Posterior cingulate gyrus (tissue), 11 donors: ENCODE measurements around the gene SUMO4.

Experiments used
- DNase-seq, 10 donors: peaks; one replicate each; pipeline versions ENCODE4 v3.0.0 to v3.0.0-alpha.2; 2020 to 2021; ENCODE audit warnings: mixed read lengths in 3 of 10
- intact Hi-C: fragments of 100-400 bp; cut with DNase I; formaldehyde crosslinking; loops from one replicate; pipeline ENCODE4 v1.15.1; 2023

SUMO4 gene

GRCh38 chr6:149400050-149400449 is at the start of gene SUMO4:
Gene SUMO4 (plus strand): TSS chr6:149400262. CDS start chr6:149400392, 130 bp downstream.
- DNase-seq = no peak
- intact Hi-C loops = no loop called here

GRCh38 chr6:149354009-149354408 is 46.1 kb upstream of the SUMO4 start:
- intact Hi-C loops = no loop called here
- DNase-seq = no peak

DNA sequence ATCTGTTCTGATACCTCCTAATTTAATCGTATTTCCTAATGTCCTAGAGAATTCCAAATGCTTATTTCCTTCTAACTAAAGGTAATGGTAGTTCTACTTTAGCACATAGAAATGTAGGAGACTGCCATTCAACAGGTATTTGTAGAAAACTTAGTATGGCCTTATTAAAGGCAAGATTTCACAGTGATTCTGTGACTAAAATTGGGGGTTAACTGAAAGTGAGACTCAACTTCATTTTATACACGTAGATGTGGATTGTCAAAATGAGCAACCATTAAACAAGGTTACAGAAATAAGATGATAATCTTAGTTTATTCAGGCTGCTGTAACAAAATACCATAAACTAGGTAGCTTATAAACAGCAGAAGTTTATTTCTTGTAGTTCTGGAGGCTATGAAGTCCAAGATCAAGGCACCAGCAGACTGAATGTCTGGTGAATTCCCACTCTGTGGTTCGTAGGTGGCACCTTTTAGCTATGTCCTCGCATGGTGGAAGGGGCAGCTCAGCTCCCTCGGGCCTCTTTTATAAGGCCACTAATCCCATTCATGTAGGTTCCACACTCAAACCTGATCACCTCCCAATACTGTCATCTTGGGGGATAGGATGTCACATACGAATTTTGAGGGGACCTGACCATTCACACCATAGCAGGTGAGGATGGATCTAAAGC is 43.8 kb upstream of the SUMO4 start:
- intact Hi-C loops = no loop called here
- no peak for DNase-seq

- intact Hi-C loops = no loop called here
- no peak for DNase-seq
These were observed 42.1 kb upstream of the SUMO4 start for GRCh38 chr6:149357726-149358538.

- intact Hi-C loops = no loop called here
- DNase-seq = no peak
These were observed 40.6 kb upstream of the SUMO4 start for GRCh38 chr6:149359440-149359839.

GRCh38 chr6:149360536-149360935 is 39.5 kb upstream of the SUMO4 start:
- DNase-seq = no peak

DNA sequence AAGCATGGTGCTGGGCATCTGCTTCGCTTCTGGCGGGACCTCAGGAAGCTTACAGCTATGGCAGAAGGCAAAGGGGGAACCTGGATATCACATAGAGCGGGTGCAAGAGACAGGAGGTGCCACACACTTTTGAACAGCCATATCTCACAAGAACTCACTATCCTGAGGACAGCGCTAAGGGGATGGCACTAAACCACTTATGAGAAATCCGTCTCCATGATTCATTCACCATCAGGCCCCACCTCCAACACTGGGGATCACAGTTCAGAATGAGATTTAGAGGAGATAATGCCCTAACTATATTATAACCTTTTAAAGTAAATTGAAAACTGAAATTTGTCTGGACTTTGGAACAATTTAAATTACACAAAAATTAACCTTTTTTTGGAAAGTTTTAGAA is 37.8 kb upstream of the SUMO4 start:
- intact Hi-C loops = no loop called here
- no peak for DNase-seq

More at GRCh38 chr6:149360536-149360935, 39.5 kb upstream of the SUMO4 start:
- intact Hi-C loops = no loop called here

GRCh38 chr6:149363154-149363553 is 36.9 kb upstream of the SUMO4 start:
- intact Hi-C loops = no loop called here
- no peak for DNase-seq

GRCh38 chr6:149364557-149364956 is 35.5 kb upstream of the SUMO4 start:
- no peak for DNase-seq
- intact Hi-C loops = no loop called here

DNA sequence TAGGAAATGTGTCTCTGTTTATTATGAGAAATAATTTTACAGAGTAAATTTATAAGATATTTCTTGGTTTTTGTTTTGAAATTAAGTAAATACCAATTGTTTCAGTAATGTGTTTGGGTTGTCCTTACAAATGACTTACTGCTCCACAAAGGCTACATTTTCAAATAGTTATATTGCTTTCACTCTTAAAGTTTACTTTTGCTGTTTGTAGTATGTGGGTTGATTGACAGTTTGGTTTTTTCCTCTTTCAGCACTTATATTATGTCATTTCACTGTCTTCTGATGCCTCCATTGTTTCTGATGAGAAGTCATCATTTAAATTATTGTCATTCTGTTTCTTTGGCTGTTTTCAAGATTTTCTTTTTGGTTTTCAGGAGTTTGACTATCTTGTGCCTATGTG is 34.9 kb upstream of the SUMO4 start:
- no peak for DNase-seq

GRCh38 chr6:149366267-149366921 is 33.7 kb upstream of the SUMO4 start:
- DNase-seq = no peak
- intact Hi-C loops = no loop called here

More for the DNA sequence above, 34.9 kb upstream of the SUMO4 start:
- intact Hi-C loops = no loop called here

GRCh38 chr6:149368065-149368464 is 32.0 kb upstream of the SUMO4 start:
- DNase-seq = no peak

GRCh38 chr6:149371154-149371553 is 28.9 kb upstream of the SUMO4 start:
- intact Hi-C loops = no loop called here
- DNase-seq = no peak

More at GRCh38 chr6:149368065-149368464, 32.0 kb upstream of the SUMO4 start:
- intact Hi-C loops = no loop called here

DNA sequence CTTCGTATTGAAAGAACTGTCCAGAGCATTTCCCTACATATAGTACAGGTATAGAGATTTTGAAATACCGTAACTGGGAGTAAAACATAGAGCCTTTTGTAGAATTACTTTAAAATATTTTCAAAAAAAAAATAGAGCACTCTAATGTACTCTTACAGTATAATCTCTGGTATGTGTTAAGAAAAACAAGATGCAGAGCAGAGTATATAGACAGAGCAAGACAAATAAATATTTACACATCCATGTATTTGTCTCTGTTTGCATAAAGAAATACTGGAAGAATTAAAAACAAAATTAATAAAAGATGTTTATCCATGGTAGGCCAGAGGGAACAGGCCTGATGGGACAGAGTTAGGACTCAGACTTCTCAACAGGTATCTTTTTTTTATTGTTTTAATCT is 28.0 kb upstream of the SUMO4 start:
- intact Hi-C loops = no loop called here
- no peak for DNase-seq

- intact Hi-C loops = no loop called here
- DNase-seq = no peak
These were observed 26.6 kb upstream of the SUMO4 start for GRCh38 chr6:149373511-149373910.

GRCh38 chr6:149379977-149380376 is 20.1 kb upstream of the SUMO4 start:
- intact Hi-C loops = no loop called here
- no peak for DNase-seq

- no peak for DNase-seq
- intact Hi-C loops = no loop called here
These were observed 19.5 kb upstream of the SUMO4 start for GRCh38 chr6:149380523-149380922.

GRCh38 chr6:149383371-149383770 is 16.7 kb upstream of the SUMO4 start:
- no peak for DNase-seq
- intact Hi-C loops = no loop called here

GRCh38 chr6:149384464-149384863 is 15.6 kb upstream of the SUMO4 start:
- intact Hi-C loops = no loop called here
- DNase-seq = no peak

- intact Hi-C loops = no loop called here
These were observed 13.9 kb upstream of the SUMO4 start for GRCh38 chr6:149385998-149386646.

More at GRCh38 chr6:149385998-149386646, 13.9 kb upstream of the SUMO4 start:
- no peak for DNase-seq
